SU-DHL-6 (cell line): ENCODE measurements around the gene SWT1.
"Not testable (repeated sequence)": the region's sequence is repeated elsewhere in the genome, so short reads cannot be mapped to it uniquely, and the experiment has no call there.

Experiments
- H2AFZ ChIP-seq: fragments of 200-600 bp; sonication (generic); 2 replicates; pipeline ENCODE4 v1.6.1; 2014; ENCODE audit warnings: low read depth, mild to moderate bottlenecking, moderate library complexity, mixed read lengths, antibody characterized with exemption, low read length; ENCODE audit not compliant: severe bottlenecking
- H3F3A ChIP-seq: fragments of 200-600 bp; shearing (Covaris generic); 2 replicates; pipeline ENCODE4 v1.6.0; 2016; ENCODE audit warnings: antibody characterized with exemption, mild to moderate bottlenecking; ENCODE audit not compliant: insufficient read depth
- H3K27ac ChIP-seq: fragments of 200-600 bp; sonication (generic); 2 replicates; pipeline ENCODE4 v1.5.1; 2016; ENCODE audit warnings: low read depth, mild to moderate bottlenecking, low read length, moderate library complexity, mixed read lengths
- H3K27me3 ChIP-seq: fragments of 200-600 bp; sonication (generic), shearing (Covaris generic); 2 replicates; pipeline ENCODE4 v1.6.0; 2014; ENCODE audit warnings: mild to moderate bottlenecking, low read length
- H3K36me3 ChIP-seq: fragments of 200-600 bp; sonication (generic); 2 replicates; pipeline ENCODE4 v1.6.1; 2014; ENCODE audit warnings: mild to moderate bottlenecking, low read length, mixed read lengths
- H3K4me2 ChIP-seq: fragments of 300-600, 200-600 bp; shearing (Covaris generic), sonication (generic); 2 replicates; pipeline ENCODE4 v1.6.0; 2014; ENCODE audit warnings: low read length, low read depth, mild to moderate bottlenecking; ENCODE audit not compliant: poor library complexity, severe bottlenecking
- H3K4me3 ChIP-seq: fragments of 200-600 bp; sonication (generic); 2 replicates; pipeline ENCODE4 v1.5.1; 2014; ENCODE audit warnings: antibody characterized with exemption, low read length, mild to moderate bottlenecking, mixed read lengths; ENCODE audit not compliant: insufficient read depth, poor library complexity, severe bottlenecking
- H3K79me2 ChIP-seq: fragments of 200-600 bp; sonication (generic); 2 replicates; pipeline ENCODE4 v1.6.1; 2014; ENCODE audit warnings: mild to moderate bottlenecking, low read length, moderate library complexity; ENCODE audit not compliant: insufficient read depth
- H3K9ac ChIP-seq: fragments of 200-600 bp; sonication (generic); 2 replicates; pipeline ENCODE4 v1.7.0; 2014; ENCODE audit warnings: mild to moderate bottlenecking, low read length
- H3K9me2 ChIP-seq: fragments of 200-600 bp; sonication (generic); replicated peaks from 2 replicates; pipeline ENCODE4 v1.6.1; 2014; ENCODE audit warnings: low read length; ENCODE audit not compliant: insufficient read depth
- H3K9me3 ChIP-seq: fragments of 200-600 bp; sonication (generic); 2 replicates; pipeline ENCODE4 v1.6.1; 2014; ENCODE audit warnings: low read length, mixed read lengths; ENCODE audit not compliant: insufficient read depth
- H4K20me1 ChIP-seq: fragments of 200-600 bp; sonication (generic); 2 replicates; pipeline ENCODE4 v1.6.1; 2014; ENCODE audit warnings: low read depth, mild to moderate bottlenecking, antibody characterized with exemption, low read length, moderate library complexity, mixed read lengths
- EZH2phosphoT487 ChIP-seq: fragments of 200-600 bp; sonication (generic), shearing (Covaris generic); conservative IDR thresholded peaks from 2 replicates; pipeline ENCODE4 v1.6.1; 2018; ENCODE audit warnings: mild to moderate bottlenecking, antibody characterized with exemption, low read length, moderate library complexity, mixed read lengths
- TF ChIP-seq, protein P1 (sequence below): fragments of 200-600 bp; sonication (generic); IDR thresholded peaks from one replicate; pipeline ENCODE4 v1.5.1; 2017; ENCODE audit warnings: antibody characterized with exemption, mild to moderate bottlenecking, low read length, moderate library complexity; ENCODE audit not compliant: insufficient read depth, poor library complexity, severe bottlenecking

SWT1 gene

DNA sequence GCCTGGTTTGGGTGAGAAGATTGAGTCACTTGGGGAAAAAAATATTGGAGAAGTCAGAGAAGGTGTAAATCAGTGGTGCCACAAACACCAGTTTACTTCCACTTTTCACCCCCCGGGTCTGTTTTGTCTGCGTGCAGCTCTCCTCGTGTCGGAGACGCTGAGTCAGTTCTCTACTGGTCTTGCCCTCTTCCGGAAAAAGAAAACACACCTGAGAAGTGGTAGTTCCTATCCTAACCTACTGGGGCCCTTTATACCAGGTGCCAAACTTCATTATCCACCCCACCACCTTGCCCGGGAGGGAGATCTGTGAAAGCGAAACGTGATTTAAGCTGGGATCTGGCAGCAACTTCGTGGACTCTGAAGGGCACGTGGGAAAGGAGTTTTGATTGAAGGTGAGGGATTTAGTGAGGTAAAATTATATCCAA lies 160.9 kb downstream of the SWT1 start:
- Histone ChIP-seq H3K4me2 (peak overlapping the region; percentile 99), H3K79me2 (peaks cover 41% of the 10 kb centered on the region), H3K9ac (peak overlapping the region; percentile 100), H3K9me2 (no peaks in the 10 kb centered on the region), H4K20me1 (peaks cover 31% of the 10 kb centered on the region), H2AFZ (peak overlapping the region; percentile 98), H3F3A (peaks cover 9% of the 10 kb centered on the region), H3K27ac (peak overlapping the region; percentile 89), H3K9me3 (no peaks in the 10 kb centered on the region), H3K27me3 (no peaks in the 10 kb centered on the region), H3K36me3 (no peaks in the 10 kb centered on the region), H3K4me3 (peak overlapping the region; percentile 72)
- TF ChIP-seq, protein P1, sequence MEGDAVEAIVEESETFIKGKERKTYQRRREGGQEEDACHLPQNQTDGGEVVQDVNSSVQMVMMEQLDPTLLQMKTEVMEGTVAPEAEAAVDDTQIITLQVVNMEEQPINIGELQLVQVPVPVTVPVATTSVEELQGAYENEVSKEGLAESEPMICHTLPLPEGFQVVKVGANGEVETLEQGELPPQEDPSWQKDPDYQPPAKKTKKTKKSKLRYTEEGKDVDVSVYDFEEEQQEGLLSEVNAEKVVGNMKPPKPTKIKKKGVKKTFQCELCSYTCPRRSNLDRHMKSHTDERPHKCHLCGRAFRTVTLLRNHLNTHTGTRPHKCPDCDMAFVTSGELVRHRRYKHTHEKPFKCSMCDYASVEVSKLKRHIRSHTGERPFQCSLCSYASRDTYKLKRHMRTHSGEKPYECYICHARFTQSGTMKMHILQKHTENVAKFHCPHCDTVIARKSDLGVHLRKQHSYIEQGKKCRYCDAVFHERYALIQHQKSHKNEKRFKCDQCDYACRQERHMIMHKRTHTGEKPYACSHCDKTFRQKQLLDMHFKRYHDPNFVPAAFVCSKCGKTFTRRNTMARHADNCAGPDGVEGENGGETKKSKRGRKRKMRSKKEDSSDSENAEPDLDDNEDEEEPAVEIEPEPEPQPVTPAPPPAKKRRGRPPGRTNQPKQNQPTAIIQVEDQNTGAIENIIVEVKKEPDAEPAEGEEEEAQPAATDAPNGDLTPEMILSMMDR: no peak
- TF ChIP-seq EZH2phosphoT487: no peak

DNA sequence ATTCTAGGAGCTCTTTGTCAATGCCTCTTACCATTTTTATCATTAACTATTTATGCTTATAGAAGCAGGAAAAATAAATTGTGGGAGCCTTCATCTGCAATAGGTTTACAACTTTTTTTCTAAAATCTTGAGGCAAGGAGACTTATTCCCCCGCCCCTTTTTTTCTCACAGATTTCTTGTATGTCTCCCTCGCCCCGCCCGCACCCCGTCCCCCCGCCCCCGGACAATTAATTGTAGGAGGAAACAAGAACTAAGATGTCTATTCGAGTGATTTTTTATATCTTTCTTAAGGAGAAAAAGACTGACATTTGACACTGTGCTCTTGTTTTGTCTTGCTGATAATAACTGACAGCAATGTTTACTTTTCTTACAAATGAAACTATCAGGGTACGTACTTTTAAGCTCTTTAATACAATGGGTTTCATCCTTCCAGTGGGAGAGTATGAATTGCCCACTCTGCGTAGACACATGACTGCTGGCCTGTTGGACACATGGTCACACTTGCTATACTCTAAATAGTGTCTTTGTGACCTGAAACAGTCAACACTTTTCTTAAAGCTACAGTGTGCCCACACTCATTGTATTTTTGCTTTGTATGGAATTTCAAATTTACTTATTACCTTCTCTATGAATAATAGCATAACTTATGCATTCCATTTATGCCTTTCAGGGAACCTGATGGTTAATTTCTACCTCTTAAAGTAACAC lies 161.6 kb downstream of the SWT1 start:
- Histone ChIP-seq H3K9me3 (no peaks in the 10 kb centered on the region), H3K27ac (peak overlapping the region; percentile 89), H3K79me2 (peaks cover 34% of the 10 kb centered on the region)

DNA sequence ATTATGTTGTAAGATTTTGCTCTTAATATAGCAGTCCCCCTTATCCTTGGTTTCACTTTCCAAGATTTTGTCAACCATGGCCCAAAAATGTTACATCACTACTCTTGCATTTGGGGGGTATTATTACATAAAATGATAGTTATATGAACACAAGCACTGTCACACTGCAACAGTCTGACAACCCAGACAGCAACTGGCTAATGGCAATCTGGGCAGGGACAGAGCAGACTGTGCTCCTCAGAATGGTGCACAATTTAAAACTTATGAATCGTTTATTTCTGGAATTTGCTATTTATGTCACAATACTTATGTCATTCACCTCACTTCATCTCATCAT lies 162.1 kb downstream of the SWT1 start:
- Histone ChIP-seq H3K27ac (no peak overlapping the region), H3K9me2 (no peaks in the 10 kb centered on the region), H3F3A (peaks cover 9% of the 10 kb centered on the region), H2AFZ (no peak overlapping the region), H3K4me2 (no peak overlapping the region), H3K9me3 (no peaks in the 10 kb centered on the region), H3K9ac (no peak overlapping the region), H3K27me3 (no peaks in the 10 kb centered on the region), H3K4me3 (no peak overlapping the region), H3K36me3 (no peaks in the 10 kb centered on the region), H3K79me2 (peaks cover 29% of the 10 kb centered on the region), H4K20me1 (peaks cover 19% of the 10 kb centered on the region)
- TF ChIP-seq, protein P1: no peak
- no peak for TF ChIP-seq EZH2phosphoT487

More for the DNA sequence above, 161.6 kb downstream of the SWT1 start:
- Histone ChIP-seq H3K4me2 (peak overlapping the region; percentile 99), H2AFZ (no peak overlapping the region), H3K36me3 (no peaks in the 10 kb centered on the region), H3K27me3 (no peaks in the 10 kb centered on the region), H4K20me1 (peaks cover 24% of the 10 kb centered on the region), H3K9me2 (no peaks in the 10 kb centered on the region), H3F3A (peaks cover 9% of the 10 kb centered on the region), H3K9ac (peak overlapping the region; percentile 100), H3K4me3 (no peak overlapping the region)
- TF ChIP-seq, protein P1: no peak
- TF ChIP-seq EZH2phosphoT487: no peak

DNA sequence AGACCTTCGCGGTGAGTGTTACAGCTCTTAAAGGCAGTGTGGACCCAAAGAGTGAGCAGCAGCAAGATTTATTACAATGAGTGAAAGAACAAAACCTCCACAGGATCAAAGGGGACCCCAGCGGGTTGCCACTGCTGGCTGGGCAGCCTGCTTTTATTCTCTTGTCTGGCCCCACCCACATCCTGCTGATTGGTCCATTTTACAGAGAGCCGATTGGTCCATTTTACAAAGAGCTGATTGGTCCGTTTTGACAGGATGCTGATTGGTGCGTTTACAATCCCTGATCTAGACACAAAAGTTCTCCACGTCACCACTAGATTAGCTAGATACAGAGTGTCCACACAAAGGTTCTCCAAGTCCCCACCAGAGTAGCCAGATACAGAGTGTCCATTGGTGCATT lies 164.1 kb downstream of the SWT1 start:
- H3K9me2 ChIP-seq, H3K27ac ChIP-seq, H3K4me3 ChIP-seq, H3K27me3 ChIP-seq, H4K20me1 ChIP-seq, H3F3A ChIP-seq, H3K4me2 ChIP-seq, H3K9me3 ChIP-seq, H3K36me3 ChIP-seq, H3K79me2 ChIP-seq, H2AFZ ChIP-seq, H3K9ac ChIP-seq: not testable (repeated sequence)

DNA sequence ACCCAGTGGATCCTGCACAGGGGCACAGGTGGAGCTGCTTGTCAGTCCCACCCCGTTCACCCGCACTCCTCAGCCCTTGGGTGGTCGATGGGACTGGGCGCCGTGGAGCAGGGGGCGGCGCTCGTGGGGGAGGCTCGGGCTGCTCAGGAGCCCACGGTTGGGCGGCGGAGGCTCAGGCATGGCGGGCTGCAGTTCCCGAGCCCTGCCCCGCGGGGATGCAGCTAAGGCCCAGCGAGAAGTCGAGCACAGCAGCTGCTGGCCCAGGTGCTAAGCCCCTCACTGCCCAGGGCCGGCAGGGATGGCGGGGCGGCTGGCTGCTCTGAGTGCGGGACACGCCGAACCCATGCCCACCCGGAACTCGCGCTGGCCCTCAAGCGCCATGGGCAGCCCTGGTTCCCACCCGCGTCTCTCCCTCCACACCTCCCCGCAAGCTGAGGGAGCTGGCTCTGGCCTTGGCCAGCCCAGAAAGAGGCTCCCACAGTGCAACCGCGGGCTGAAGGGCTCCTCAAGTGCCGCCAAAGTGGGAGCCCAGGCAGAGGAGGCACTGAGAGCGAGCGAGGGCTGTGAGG lies 164.8 kb downstream of the SWT1 start:
- H4K20me1 ChIP-seq, H3K36me3 ChIP-seq, H3K27ac ChIP-seq, H3K4me3 ChIP-seq, H3K9ac ChIP-seq, H3K9me2 ChIP-seq, H3K4me2 ChIP-seq, H3K27me3 ChIP-seq, H3F3A ChIP-seq, H3K9me3 ChIP-seq, H3K79me2 ChIP-seq, H2AFZ ChIP-seq: not testable (repeated sequence)
